Measurements from ENCODE around the gene A1BG.
"Not testable (repeated sequence)": the region's sequence is repeated elsewhere in the genome, so short reads cannot be mapped to it uniquely, and the experiment has no call there.

A1BG gene

GRCh38 chr19:58385891-58386575 is 32.7 kb upstream of the A1BG start:
- DNase-seq (ENCODE audit: low read depth): no peak

DNA sequence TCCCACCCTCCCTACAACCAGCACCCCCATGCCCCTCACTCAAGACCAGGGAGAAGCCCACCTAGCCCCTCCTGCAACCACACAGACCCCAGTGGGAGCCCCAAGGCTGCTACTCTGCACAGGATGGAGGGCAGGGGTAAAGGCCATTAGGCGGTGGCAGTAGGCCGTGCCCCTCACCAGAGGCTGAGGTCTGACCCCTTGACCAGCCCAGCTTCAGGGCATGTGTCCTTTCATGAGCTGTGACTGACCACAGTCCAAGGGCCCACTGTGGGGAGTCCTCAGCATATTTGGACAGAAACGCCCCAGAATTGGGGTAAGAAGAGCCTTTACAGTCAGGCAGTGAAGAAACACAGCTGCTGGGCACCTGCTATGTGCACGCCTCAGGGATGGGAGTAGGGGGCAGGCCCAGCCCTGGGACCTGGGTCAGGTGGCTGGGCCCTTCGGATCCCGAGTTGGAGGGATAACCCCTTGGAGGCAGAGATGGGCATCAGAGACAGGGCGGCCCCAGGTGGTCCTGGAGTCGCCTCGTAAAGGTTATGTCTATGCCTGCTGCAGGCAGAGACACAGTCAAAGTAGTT is 32.1 kb upstream of the A1BG start:
- DNase-seq (ENCODE audit: low read depth): no peak

DNA sequence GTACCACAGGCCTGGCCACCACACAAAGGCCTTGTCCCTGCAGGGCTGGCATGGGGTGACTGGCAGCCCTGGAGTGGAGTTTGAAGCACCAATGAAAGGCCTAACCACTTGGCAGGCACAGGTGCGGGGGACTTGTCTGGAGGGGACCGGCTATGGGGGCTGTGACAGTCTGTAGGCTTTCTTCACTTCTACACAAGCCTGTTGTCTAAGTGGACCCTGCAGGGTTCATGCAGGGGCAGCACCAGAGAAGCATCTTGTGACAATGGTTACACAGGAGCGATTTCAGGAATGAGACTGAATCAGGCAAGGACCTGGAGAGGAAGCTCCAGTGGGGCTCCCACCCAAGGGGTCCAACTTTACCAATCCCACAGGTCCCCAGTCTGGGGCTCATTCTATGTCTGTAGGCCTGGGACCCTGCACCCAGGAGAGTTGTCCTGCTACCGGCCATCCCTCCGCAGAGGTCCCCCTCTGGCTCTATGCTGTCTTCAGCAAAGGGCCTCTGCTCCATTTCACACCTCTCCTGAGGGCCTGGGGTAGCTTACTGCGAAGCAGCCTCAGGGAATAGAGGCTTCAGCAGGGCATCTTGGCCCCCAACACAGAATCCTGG is 29.8 kb upstream of the A1BG start:
- DNase-seq (ENCODE audit: low read depth): no peak

- DNase-seq (ENCODE audit: low read depth): no peak
Observed at GRCh38 chr19:58381460-58382212, 28.3 kb upstream of the A1BG start.

DNA sequence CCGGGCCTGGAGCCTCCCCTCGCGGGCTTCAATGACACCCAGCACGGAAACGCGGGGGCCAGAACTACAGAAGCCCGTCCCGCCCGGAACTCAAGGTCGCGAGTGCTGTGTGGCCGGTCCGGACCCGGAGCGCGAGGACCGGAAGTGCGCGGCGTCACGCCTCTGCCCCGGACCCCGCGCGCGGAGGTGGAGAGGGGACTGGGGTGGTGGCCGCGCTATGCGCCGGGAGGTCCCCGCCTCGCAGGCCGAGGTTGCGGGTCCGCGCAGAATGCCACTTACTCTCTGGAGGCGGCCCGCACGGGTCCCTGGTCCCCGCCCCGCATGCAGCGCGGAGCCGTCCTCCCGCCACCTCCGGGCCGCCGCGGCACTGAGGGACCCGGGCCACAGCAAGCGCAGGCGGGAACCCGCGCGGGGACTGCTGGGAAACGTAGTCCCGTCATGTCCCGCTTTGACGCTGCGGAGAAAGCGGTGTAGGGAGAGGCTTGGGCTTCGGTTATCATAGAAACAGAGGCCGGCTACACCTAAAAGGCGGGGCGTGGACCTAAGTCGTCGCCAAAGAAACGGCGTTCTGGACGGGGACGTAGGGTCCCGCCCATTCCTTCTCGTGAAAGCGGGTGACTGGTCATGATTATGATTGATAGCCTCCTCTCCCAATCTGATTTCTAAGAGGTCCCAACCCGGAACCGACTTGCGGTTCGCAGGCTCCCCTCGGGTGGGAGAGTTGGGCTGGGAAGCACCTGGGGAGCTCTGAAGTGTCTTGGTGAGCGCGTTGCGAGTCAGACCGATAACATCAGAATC is 27.6 kb upstream of the A1BG start, which contains the start of gene ZNF837:
Gene ZNF837, minus strand, starts transcription at position 369 of the 798 bp plus-strand sequence. CDS start 11,698 bp downstream, outside the sequence.
- peak; percentile 100 for DNase-seq (ENCODE audit: low read depth)

GRCh38 chr19:58380037-58380661 is 26.9 kb upstream of the A1BG start:
- DNase-seq (ENCODE audit: low read depth): no peak

DNA sequence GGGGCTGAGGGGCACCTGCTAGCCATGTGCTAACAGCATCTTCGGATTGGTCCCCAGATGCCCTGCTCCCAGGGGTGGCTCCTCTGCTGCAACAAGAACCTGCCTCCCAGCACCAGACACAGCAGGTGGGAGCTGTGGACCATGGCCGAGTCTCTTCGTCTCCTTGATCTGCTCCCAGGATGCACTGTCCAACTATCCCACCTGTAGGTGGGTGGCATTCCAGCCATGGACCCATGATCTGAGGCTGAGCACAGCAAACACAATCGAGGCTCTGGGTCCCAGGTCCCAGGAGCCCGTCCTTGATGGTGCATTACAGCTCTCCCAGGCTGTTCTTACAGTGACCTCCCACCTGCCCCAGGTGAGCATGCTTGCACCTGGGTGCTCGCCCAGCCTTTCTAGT is 26.0 kb upstream of the A1BG start:
- DNase-seq (ENCODE audit: low read depth): no peak

- DNase-seq (ENCODE audit: low read depth): not testable (repeated sequence)
Observed at GRCh38 chr19:58376724-58377123, 23.4 kb upstream of the A1BG start.

- DNase-seq (ENCODE audit: low read depth): no peak
Observed at GRCh38 chr19:58374200-58374599, 20.9 kb upstream of the A1BG start.

DNA sequence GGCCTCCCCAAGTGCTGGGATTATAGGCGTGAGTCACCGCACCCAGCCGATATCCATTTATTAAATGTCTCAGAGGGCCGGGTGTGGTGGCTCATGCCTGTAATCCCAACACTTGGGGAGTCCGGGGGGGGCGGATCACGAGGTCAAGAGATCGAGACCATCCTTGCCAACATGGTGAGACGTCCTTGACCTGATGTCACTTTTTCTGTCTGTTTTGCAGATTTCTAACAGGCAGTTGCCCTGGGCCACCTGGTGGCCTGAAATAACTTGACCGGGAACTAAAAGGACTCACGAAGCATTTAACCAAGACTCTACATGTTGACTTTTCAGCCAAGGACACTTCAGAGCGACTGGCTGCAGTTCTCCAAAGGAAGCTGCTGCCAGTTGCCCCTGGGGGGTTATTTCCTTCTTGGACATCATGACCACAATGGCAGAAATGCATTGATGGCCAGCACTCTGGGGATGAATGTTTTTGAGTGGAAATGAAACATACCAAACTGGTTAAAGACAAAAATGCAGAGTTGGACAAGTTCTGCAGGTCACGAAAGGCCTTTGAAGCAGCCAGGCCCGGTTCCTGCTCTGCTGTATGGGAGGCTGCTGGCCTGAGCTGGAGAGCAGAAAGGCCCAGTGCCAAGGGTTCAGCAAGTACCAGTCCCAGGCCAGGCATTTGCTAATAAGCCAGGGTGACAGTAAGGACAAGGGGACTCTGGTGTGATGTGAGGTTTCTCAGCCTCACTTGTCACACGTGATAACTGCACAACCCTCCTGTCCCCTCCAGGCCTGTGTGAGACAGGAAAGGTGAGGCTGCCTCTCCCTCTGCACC is 19.2 kb upstream of the A1BG start:
- no peak for DNase-seq (ENCODE audit: low read depth)

- DNase-seq (ENCODE audit: low read depth): no peak
Observed at GRCh38 chr19:58368561-58369360, 15.5 kb upstream of the A1BG start.

- no peak for DNase-seq (ENCODE audit: low read depth)
Observed at GRCh38 chr19:58367698-58368454, 14.6 kb upstream of the A1BG start.

DNA sequence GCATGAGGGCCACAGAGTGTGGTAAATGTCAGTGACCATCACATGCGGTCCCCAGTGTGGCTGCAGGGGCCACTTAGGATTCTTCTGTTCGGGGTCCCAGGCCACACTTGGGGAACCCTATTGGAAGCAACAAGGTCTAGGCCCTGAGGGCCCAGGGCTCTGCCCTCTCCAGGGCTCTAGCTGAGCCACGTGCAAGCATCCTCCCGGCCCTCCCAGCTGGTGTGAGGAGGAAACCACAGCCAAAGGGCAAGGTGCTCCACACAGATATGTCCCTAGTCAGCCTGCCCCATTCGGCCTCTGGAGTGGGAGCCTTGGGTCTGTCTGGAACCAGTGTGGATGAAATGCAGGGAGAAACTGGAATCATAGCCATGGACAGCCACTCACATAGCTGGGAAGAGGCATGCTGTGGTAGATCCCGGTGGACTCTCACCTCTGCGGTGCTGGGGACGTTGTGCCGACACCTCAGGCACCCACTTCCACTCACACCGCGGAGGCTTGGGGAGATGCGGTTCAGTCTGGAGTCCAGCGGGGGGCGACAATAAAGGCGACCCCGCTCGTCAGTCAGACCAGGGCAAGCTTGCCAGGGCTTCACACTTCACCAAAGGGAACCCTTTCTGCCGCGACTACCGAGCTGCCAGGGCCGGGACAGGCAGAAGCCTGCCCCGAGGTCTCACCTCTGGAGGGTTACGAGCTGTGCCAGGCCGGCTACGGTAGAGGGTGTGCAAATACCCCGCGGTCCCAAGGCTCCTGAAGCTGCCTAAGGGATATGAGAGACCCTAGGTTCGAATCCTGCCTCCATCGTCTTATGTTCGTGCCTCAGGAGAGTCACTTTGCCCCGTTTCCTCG is 13.5 kb upstream of the A1BG start:
- no peak for DNase-seq (ENCODE audit: low read depth)

DNA sequence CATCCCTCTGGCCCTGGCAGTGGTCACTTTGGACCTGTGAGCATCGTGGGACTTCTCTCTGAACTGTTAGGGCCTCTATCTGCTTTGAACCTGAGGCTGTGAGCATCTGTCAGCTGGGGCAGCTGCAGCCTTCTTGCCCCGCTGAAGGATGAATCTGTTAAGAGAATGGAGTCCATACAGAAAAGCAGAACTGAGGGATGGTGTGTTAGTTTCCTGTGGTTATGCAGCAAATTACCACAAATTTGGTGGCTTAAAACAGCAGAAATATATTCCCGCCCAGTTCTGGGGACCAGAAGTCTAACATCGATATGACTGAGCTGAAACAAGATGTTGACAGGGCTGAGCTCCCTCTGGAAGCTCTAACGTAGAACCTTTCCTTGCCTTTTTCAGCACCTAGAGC is 10.9 kb upstream of the A1BG start:
- no peak for DNase-seq (ENCODE audit: low read depth)

- DNase-seq (ENCODE audit: low read depth): peak; percentile 94
Observed at GRCh38 chr19:58362272-58362994, 9.1 kb upstream of the A1BG start, which contains the start of gene ZNF497. Gene ZNF497 (minus strand): TSS chr19:58362751. CDS start chr19:58357635, 5,116 bp downstream.

- peak; percentile 26 for DNase-seq (ENCODE audit: low read depth)
Observed at GRCh38 chr19:58361900-58362271, 8.6 kb upstream of the A1BG start.

GRCh38 chr19:58357481-58358145 is 4.3 kb upstream of the A1BG start:
- no peak for DNase-seq (ENCODE audit: low read depth)

Data from fibroblast of the conjunctiva (primary cell).